CD4-positive, alpha-beta T cell treated with Interleukin-1 beta for 1 hour (primary cell): ENCODE data around the gene AP4E1.
"Not testable (repeated sequence)": the region's sequence is repeated elsewhere in the genome, so short reads cannot be mapped to it uniquely, and the experiment has no call there.

Experiments used
- DNase-seq, 2 donors: peaks; one replicate each; pipeline ENCODE4 v3.0.0-alpha.2; 2020 to 2022

AP4E1 gene

GRCh38 chr15:50953302-50953701 is 44.8 kb downstream of the AP4E1 start:
- no peak for DNase-seq

- not testable (repeated sequence) for DNase-seq
These were observed 46.4 kb downstream of the AP4E1 start for GRCh38 chr15:50954837-50955236.

GRCh38 chr15:50959717-50960116 is 51.2 kb downstream of the AP4E1 start:
- DNase-seq: no peak

- no peak for DNase-seq
These were observed 55.6 kb downstream of the AP4E1 start for GRCh38 chr15:50964075-50964474.

- no peak for DNase-seq
These were observed 59.9 kb downstream of the AP4E1 start for GRCh38 chr15:50968353-50968752.

GRCh38 chr15:50970524-50970923 is 62.0 kb downstream of the AP4E1 start:
- DNase-seq: no peak

GRCh38 chr15:50971115-50971514 is 62.6 kb downstream of the AP4E1 start:
- no peak for DNase-seq

GRCh38 chr15:50971542-50971941 is 63.1 kb downstream of the AP4E1 start:
- DNase-seq: no peak

GRCh38 chr15:50973605-50974004 is 65.1 kb downstream of the AP4E1 start:
- DNase-seq: no peak

- DNase-seq: no peak
These were observed 68.7 kb downstream of the AP4E1 start for GRCh38 chr15:50977162-50977561.

GRCh38 chr15:50978580-50978979 is 70.1 kb downstream of the AP4E1 start:
- no peak for DNase-seq

- no peak for DNase-seq
These were observed 70.6 kb downstream of the AP4E1 start for GRCh38 chr15:50979041-50979440.

- DNase-seq: no peak
These were observed 85.1 kb downstream of the AP4E1 start for GRCh38 chr15:50993598-50993997.

- DNase-seq: no peak
These were observed 88.2 kb downstream of the AP4E1 start for GRCh38 chr15:50996641-50997040.

- DNase-seq: no peak
These were observed 89.0 kb downstream of the AP4E1 start for GRCh38 chr15:50997371-50998051.

GRCh38 chr15:51004103-51004551 is 95.6 kb downstream of the AP4E1 start:
- peak in 1 of 2 donors; percentile 32 for DNase-seq

GRCh38 chr15:51006336-51006985 is 98.0 kb downstream of the AP4E1 start:
- DNase-seq: no peak

- no peak for DNase-seq
These were observed 98.7 kb downstream of the AP4E1 start for GRCh38 chr15:51007131-51007666.

- DNase-seq: no peak
These were observed 102.7 kb downstream of the AP4E1 start for GRCh38 chr15:51011212-51011611.

- no peak for DNase-seq
These were observed 108.1 kb downstream of the AP4E1 start for GRCh38 chr15:51016615-51017014.

- DNase-seq: no peak
These were observed 113.7 kb downstream of the AP4E1 start for GRCh38 chr15:51022206-51022605.

GRCh38 chr15:51023499-51023898 is 115.0 kb downstream of the AP4E1 start:
- no peak for DNase-seq

- no peak for DNase-seq
These were observed 116.4 kb downstream of the AP4E1 start for GRCh38 chr15:51024735-51025453.

- no peak for DNase-seq
These were observed 117.0 kb downstream of the AP4E1 start for GRCh38 chr15:51025454-51025846.
